ENCODE measurements around the gene ASB4.

- TF ChIP-seq EZH2 (IDR thresholded peaks at IDR 0.05) (no peak), FOXP2 (optimal IDR thresholded peaks at IDR 0.05; ENCODE audit: control extremely low read depth, extremely low read length, insufficient read depth) (no peak), POLR2AphosphoS5 (IDR thresholded peaks at IDR 0.05; ENCODE audit: borderline replicate concordance, low read depth, low read length) (no peak)
Observed at GRCh38 chr7:95527776-95528250, 42.1 kb downstream of the ASB4 start.

All from SK-N-MC (cell line).